HCT116 (cell line): ENCODE results near the gene SRGAP2C. TPM values are rescaled to one million over a fixed set of nuclear protein-coding genes. Genes with fewer than 3 reads are reported as not detected.
"Not testable (repeated sequence)": the region's sequence is repeated elsewhere in the genome, so short reads cannot be mapped to it uniquely, and the experiment has no call there.

Source experiments
- ATAC-seq: fragments of 200-7000 bp; cut with Tn5 transposase; 2 replicates; pipeline ENCODE4 v1.9.1; 2020; ENCODE audit warnings: mild to moderate bottlenecking, moderate library complexity
- BruUV-seq: library from RNA; stranded (reverse); fragments of 400-500 nt; replicated peaks from 2 replicates; lab custom pipeline; 2021; lab: Mats Ljungman, UMichigan
- CTCF ChIA-PET: fragments of 300-600 bp; sonication (Branson Sonifier 250); formaldehyde crosslinking; loops from one replicate; lab custom pipeline; 2021; ENCODE audit warnings: antibody characterized with exemption; lab: Charles Lee
- POLR2A ChIA-PET: fragments of 300-600, 350-600 bp; sonication (Branson Sonifier 250); formaldehyde crosslinking; loops from one replicate; lab custom pipeline; 2021; ENCODE audit warnings: antibody characterized with exemption; lab: Charles Lee
- RAD21 ChIA-PET, 2 experiments: fragments of 300-600 bp; sonication (Branson Sonifier 250); formaldehyde crosslinking; loops; one replicate each; lab custom pipeline; 2023; ENCODE audit warnings: low total read pairs in 2 of 2; ENCODE audit not compliant: uncharacterized antibody in 2 of 2, unreplicated experiment in 2 of 2, low non-redundant PET in 1 of 2; lab: Charles Lee
- DNase-seq: peaks from one replicate; pipeline ENCODE4 v3.0.0-alpha.2; 2010; ENCODE audit warnings: low read depth, low spot score
- H2AFZ ChIP-seq: fragments of 200-600 bp; shearing (Covaris generic), sonication (generic); 2 replicates; pipeline ENCODE4 v1.6.1; 2017; ENCODE audit warnings: low read depth, mixed run types, mixed read lengths, antibody characterized with exemption, low read length; ENCODE audit not compliant: poor library complexity, severe bottlenecking
- H3K27ac ChIP-seq: 2 replicates; pipeline ENCODE4 v1.5.1; 2012; ENCODE audit warnings: low read depth, low read length
- H3K27me3 ChIP-seq: fragments of 200-600 bp; sonication (generic); 2 replicates; pipeline ENCODE4 v1.6.1; 2016; ENCODE audit warnings: mixed run types, low read length, mixed read lengths; ENCODE audit not compliant: insufficient read depth
- H3K36me3 ChIP-seq, 2 experiments: fragments of 200-500 bp in 1 of 2; fragments of 200-600 bp in 1 of 2; sonication (Bioruptor generic) in 1 of 2; sonication (generic) in 1 of 2; 2 replicates each; pipeline versions ENCODE4 v1.5.1 to v1.6.1; 2014 to 2016; ENCODE audit warnings: low read length in 2 of 2, inconsistent platforms in 1 of 2, mixed read lengths in 1 of 2, mixed run types in 1 of 2; ENCODE audit not compliant: insufficient read depth in 2 of 2, control insufficient read depth in 1 of 2
- H3K4me1 ChIP-seq, 2 experiments: fragments of 200-600 bp in 1 of 2; sonication (generic) in 1 of 2; 2 replicates each; pipeline versions ENCODE4 v1.5.1 to v1.6.1; 2012 to 2017; ENCODE audit warnings: low read length in 2 of 2, inconsistent platforms in 1 of 2, mild to moderate bottlenecking in 1 of 2, mixed read lengths in 1 of 2, mixed run types in 1 of 2, moderate library complexity in 1 of 2; ENCODE audit not compliant: insufficient read depth in 2 of 2, control insufficient read depth in 1 of 2
- H3K4me2 ChIP-seq: fragments of 200-600 bp; sonication (generic); 2 replicates; pipeline ENCODE4 v1.6.1; 2017; ENCODE audit warnings: mixed run types, low read length, mixed read lengths
- H3K4me3 ChIP-seq, 2 experiments: fragments of 200-600 bp in 1 of 2; sonication (generic) in 1 of 2; replicated peaks in 1 of 2; 2 replicates each; pipeline ENCODE4 v1.5.1; 2011 to 2016; ENCODE audit warnings: low read length in 2 of 2, control low read depth in 1 of 2, low read depth in 1 of 2, mild to moderate bottlenecking in 1 of 2, mixed read lengths in 1 of 2, mixed run types in 1 of 2
- H3K79me2 ChIP-seq: fragments of 200-600 bp; sonication (generic); 2 replicates; pipeline ENCODE4 v1.6.1; 2017; ENCODE audit warnings: mild to moderate bottlenecking, mixed run types, low read length, moderate library complexity, mixed read lengths; ENCODE audit not compliant: insufficient read depth
- H3K9ac ChIP-seq: fragments of 200-600 bp; sonication (generic); 2 replicates; pipeline ENCODE4 v1.6.1; 2016; ENCODE audit warnings: low read length, mixed read lengths
- H3K9me2 ChIP-seq: fragments of 200-600 bp; sonication (generic), shearing (Covaris generic); 2 replicates; pipeline ENCODE4 v1.6.1; 2017; ENCODE audit warnings: mixed run types, mild to moderate bottlenecking, moderate library complexity; ENCODE audit not compliant: insufficient read depth
- H3K9me3 ChIP-seq, 2 experiments: fragments of 200-500 bp in 1 of 2; fragments of 200-600 bp in 1 of 2; sonication (Bioruptor generic) in 1 of 2; sonication (generic) in 1 of 2; 2 replicates each; pipeline ENCODE4 v1.6.1; 2014 to 2017; ENCODE audit warnings: low read length in 2 of 2, mixed read lengths in 2 of 2, inconsistent platforms in 1 of 2, low read depth in 1 of 2, mild to moderate bottlenecking in 1 of 2, mixed run types in 1 of 2, moderate library complexity in 1 of 2; ENCODE audit not compliant: control insufficient read depth in 1 of 2, insufficient read depth in 1 of 2
- H4K20me1 ChIP-seq: fragments of 200-600 bp; sonication (generic), shearing (Covaris generic); 2 replicates; pipeline ENCODE4 v1.6.1; 2017; ENCODE audit warnings: mixed run types, mild to moderate bottlenecking, moderate library complexity; ENCODE audit not compliant: insufficient read depth
- intact Hi-C: fragments of 100-400 bp; cut with micrococcal nuclease; formaldehyde crosslinking; loops from 2 replicates; pipeline ENCODE4 v1.10.0; 2022
- total RNA-seq: library from RNA; stranded (reverse); gene quantifications from one replicate; pipeline ENCODE4 v1.2.1, GENCODE V29; 2021; ENCODE audit not compliant: unreplicated experiment

Gene SRGAP2C
- total RNA-seq, 1 experiment from 2014 or later, result 21.3 TPM

DNA sequence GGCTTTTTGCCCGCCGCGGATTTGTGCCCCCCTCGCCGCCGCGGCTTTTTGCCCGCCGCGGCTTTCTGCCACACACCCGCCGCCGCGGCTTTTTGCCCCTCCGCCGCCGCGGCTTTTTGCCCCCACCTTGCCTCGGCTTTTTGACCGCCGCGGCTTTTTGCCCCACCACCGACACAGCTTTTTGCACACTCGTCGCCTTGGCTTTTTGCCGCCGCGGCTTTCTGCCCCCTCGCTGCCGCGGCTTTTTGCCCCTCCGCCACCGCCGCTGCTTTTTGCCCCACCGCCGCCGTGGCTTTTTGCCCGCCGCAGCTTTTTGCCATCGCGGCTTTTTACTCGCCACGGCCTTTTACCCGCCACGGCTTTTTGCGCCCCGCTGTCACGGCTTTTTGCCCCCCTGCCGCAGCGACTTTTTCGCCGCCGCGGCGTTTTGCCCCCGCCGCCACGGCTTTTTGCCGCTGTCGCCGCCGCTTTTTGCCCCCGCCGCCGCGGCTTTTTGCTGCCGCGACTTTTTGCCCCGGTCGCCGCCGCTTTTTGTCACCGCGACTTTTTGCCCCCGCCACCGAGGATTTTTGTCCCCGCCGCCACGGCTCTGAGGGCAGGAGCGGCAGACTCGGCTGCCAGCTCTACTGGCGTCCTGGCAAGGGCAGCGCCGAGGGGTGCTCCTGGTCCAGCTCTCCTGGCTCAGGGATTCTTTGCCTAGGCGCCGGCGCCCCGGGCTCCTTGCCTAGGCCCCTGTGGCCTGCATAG is 211.7 kb downstream of the SRGAP2C start:
- H3K79me2 ChIP-seq, CTCF ChIA-PET, H3K27ac ChIP-seq, H3K9me2 ChIP-seq, H3K27me3 ChIP-seq, H3K4me3 ChIP-seq, RAD21 ChIA-PET, H3K9ac ChIP-seq, DNase-seq, H3K4me1 ChIP-seq, H3K4me2 ChIP-seq, H3K36me3 ChIP-seq, H4K20me1 ChIP-seq, ATAC-seq, intact Hi-C loops, H3K9me3 ChIP-seq, H2AFZ ChIP-seq, POLR2A ChIA-PET, BruUV-seq: not testable (repeated sequence)

DNA sequence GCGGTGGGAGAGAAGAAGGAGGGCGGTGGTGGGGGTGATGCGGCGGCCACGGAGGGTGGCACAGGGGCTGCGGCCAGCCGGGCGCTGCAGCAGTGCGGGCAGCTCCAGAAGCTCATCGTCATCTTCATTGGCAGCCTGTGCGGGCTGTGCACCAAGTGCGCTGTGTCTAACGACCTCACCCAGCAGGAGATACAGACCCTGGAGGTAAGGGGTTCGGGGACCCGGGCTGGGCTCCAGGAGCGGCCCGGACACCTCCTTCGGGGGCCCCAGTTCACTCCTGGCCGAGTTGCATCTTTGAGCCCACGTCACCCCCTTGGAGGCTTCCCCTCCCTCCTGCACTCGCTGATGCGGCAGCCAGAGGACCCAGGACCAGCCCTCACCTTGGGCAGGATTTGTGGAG is 212.3 kb downstream of the SRGAP2C start:
- POLR2A ChIA-PET, H3K4me2 ChIP-seq, H3K27ac ChIP-seq, H3K9me2 ChIP-seq, H3K4me3 ChIP-seq, H3K36me3 ChIP-seq, H3K79me2 ChIP-seq, H3K9me3 ChIP-seq, BruUV-seq, DNase-seq, ATAC-seq, H3K4me1 ChIP-seq, H2AFZ ChIP-seq, intact Hi-C loops, H3K27me3 ChIP-seq, RAD21 ChIA-PET, H3K9ac ChIP-seq, CTCF ChIA-PET, H4K20me1 ChIP-seq: not testable (repeated sequence)

DNA sequence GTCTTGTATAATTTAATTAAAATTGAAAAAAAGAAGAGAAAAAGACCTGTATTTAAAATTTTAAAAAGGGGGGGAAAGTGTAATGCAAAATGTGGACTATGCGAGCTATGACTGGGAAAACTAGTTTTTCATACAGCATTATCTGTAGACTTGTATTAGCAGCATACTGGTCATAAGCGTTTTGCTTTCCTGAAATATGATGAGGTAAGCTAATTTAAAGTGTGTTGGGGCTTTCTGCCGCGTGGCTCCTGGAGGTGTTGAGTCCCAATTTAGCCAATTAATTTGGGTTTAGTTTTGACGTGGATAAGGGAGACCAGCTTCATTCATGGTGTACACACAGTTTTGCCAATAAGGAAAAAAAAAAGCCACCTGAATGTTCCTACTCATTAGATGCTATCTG is 214.4 kb downstream of the SRGAP2C start:
- H3K9me3 ChIP-seq, POLR2A ChIA-PET, H4K20me1 ChIP-seq, H3K4me1 ChIP-seq, CTCF ChIA-PET, H3K79me2 ChIP-seq, DNase-seq, H3K27me3 ChIP-seq, RAD21 ChIA-PET, H3K9ac ChIP-seq, H3K4me2 ChIP-seq, H3K9me2 ChIP-seq, ATAC-seq, BruUV-seq, H3K36me3 ChIP-seq, intact Hi-C loops, H3K4me3 ChIP-seq, H3K27ac ChIP-seq, H2AFZ ChIP-seq: not testable (repeated sequence)

DNA sequence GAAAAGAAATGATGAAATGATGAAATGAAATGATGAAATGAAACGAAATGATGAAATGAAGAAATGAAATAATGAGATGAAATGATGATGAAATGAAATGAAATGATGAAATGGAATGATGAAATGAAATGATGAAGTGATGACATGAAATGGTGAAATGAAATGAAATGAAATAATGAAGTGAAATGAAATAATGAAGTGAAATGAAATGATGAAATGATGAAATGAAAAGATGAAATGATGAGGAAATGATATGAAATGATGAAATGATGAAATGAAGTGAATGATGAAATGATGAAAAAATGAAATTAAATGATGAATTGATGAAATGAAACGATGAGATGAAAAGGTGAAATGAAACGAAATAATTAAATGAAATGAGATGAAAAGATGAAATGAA is 215.3 kb downstream of the SRGAP2C start:
- H2AFZ ChIP-seq, H3K9ac ChIP-seq, H3K27me3 ChIP-seq, CTCF ChIA-PET, H3K4me3 ChIP-seq, H3K9me3 ChIP-seq, H3K36me3 ChIP-seq, H3K9me2 ChIP-seq, DNase-seq, RAD21 ChIA-PET, intact Hi-C loops, H3K4me1 ChIP-seq, BruUV-seq, ATAC-seq, H4K20me1 ChIP-seq, H3K79me2 ChIP-seq, POLR2A ChIA-PET, H3K4me2 ChIP-seq, H3K27ac ChIP-seq: not testable (repeated sequence)
